Brain pericyte (primary cell): ENCODE results near the gene MASP1.
"Not testable (repeated sequence)": the region's sequence is repeated elsewhere in the genome, so short reads cannot be mapped to it uniquely, and the experiment has no call there.

Experiments
- DNase-seq: peaks from one replicate; pipeline ENCODE4 v3.0.0-alpha.2; 2012; ENCODE audit warnings: low read depth, low spot score

Gene MASP1

GRCh38 chr3:187265461-187265955, 26.0 kb downstream of the MASP1 start:
- no peak for DNase-seq

DNA sequence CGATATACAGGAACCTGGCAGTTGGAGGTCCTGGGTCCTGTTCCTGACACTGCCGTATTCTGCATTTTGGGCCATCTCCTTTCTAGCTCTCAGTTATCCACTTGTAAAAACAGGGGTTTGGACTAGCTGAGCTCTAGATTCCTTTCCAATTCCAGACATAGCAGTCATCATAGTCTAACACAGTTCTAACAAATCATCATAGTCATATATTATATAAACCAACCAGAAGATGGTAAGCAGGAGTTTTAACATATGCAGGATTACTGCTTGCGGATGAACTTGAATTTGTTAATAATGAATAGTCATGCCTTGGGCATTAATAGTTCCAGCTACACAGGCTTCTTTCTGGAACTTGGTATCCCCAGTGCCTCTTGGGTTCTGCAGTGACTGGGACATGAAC, 26.6 kb downstream of the MASP1 start:
- DNase-seq = no peak

GRCh38 chr3:187264021-187264420, 27.5 kb downstream of the MASP1 start:
- no peak for DNase-seq

GRCh38 chr3:187263270-187263669, 28.3 kb downstream of the MASP1 start:
- no peak for DNase-seq

DNA sequence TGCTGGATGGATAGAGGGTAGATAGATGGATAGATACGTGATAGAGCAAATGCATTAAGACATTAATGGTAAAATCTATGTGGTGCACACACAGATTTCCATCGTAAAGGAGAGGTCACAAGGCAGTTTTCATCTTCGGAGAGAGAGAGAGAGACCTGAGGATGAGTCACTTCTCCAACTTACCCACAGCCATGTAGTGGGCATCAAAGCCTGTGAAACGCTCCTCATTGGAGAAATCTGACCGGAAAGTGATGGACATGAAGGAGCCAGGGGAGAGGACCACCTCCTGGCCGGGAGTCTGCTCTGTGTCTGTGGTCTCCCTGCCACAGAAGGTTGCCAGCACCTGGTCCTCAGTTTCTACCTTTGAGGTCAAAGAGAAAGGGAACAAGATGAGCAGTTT, 29.2 kb downstream of the MASP1 start:
- no peak for DNase-seq

DNA sequence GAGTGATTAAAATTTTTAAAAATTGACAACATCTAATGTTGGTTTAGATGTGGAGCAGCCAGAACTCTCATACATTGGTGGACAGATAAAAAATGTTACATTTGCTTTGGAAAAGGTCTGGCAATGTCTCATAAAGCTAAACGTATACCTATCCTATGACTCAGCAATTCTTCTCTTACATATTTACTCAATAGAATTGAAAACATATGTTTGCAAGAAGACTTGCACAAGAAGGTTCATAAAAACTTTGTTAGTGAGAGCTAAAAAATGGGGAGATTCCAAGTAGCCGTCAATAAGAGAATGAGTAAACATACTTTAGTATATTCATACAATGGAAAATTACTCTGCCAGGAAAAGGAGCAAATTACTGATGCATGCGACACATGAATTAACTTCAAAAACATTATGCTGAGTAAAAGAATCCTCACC, 30.0 kb downstream of the MASP1 start:
- no peak for DNase-seq

DNA sequence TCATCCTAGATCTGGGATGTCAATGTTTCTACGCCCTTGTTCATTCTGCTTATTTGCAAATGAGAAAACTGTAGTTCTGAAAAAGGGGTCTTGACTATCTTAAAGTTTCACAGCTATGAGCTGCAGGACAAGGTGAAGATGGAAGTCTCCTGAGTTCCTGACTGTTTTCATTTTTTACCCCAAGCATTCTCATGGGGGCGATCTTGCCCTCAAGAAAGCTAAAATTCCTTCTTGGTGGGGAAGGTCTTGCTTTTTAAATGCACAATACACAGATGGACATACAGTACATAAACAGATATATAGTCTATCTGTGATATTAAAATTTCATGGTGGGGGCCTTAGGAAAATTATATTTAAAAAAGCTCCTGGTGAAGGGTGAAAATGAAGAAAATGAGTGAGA, 32.4 kb downstream of the MASP1 start:
- no peak for DNase-seq

DNA sequence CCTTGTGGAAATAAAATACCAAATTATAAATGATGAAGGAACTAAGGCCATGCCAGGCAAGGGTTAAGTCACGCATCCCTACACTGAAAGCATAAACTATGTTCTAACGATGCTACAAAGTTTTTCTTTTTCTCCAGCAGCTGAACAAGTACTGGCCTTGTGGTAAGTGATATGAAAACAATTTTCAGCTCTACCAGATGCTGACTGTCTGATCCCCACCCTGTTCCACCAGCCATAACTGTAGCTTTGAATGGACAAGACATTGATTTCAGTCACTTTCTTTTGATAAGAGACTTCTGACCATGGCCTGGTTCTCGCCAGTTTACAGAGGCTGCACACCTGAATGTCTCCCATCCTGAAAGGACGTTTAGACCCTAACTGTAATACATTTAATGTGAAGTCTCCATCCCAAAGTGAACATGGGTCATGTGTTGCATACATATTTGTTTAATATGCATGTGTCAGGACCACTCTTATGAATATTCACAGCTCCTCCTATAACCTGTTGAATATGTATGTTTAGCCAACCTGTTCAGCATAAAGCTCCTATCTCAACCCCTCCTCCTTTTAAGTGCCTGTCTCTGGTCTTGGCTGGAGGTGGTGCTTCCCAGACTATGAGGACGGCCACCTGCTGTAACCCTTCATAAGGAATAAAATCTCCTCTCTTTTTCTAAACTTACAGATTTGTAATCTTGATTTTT, 33.4 kb downstream of the MASP1 start:
- DNase-seq = no peak

DNA sequence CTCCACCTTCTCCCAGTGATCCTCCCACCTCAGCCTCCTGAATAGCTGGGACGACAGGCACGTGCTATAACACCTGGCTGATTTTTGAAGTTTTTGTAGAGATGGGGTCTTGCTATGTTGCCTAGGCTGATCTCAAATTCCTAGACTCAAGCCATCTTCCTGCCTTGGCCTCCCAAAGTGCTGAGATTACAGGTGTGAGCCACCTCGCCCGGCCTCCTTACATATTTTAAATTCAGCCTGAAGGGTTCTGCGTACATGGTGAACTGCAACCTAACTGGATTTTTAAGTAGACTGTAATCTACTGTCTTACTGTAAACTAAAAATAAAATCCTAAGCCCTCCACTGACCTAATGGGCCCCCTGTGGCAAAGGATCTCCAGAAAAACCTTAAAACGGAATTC, 34.1 kb downstream of the MASP1 start:
- no peak for DNase-seq

GRCh38 chr3:187256051-187256616, 35.4 kb downstream of the MASP1 start:
- no peak for DNase-seq

GRCh38 chr3:187255314-187255713, 36.2 kb downstream of the MASP1 start:
- DNase-seq = no peak

DNA sequence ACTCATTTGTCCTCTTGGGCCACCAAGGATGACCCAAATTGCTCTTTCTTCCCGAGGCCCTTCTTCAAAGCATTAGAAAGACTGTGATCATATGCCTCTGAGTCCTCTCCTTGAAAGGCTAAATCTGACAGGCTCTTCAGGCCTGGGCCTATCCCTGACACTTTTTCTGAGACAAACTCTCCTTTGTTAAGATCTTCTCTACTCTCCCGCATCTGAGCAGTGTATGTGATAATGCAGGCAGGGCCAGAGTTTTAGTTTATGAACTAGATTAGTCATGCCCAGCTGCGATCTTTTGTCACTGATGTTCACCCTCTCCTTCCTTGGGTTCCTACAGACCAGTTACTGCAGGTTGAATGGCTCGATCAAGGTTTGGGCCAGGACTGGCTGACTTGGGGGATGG, 39.2 kb downstream of the MASP1 start:
- DNase-seq = no peak

- DNase-seq = no peak
Observed at GRCh38 chr3:187251599-187251998, 39.9 kb downstream of the MASP1 start.

- no peak for DNase-seq
Observed at GRCh38 chr3:187247398-187247797, 44.1 kb downstream of the MASP1 start.

DNA sequence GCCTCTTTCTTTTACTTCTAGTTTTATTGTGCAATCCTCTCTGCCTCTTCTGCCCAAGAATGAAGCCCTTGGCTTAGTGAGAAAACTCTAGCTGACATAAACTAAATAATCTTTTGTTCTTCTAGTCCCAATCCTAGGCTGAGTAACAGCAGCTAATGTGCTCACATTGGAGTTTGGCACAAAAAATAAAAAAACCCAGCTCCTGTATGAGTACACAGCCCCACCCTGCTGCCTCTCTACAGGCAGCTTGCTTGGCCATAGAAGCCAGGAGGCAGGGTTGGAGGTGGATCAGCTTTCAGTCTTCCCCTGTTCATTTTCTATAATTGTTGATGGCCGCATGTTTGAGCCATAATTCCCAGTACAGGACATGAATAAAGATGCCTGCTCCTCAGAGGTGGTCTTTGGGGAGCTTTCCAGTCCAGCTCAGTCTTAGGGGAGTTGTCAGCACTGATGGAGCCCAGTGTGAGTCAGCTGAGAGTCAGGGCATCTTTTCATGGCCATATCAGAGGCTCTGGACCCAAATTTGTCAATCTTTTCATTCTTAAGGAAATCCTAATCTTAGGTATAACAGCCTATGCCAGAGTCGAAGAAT, 47.5 kb downstream of the MASP1 start:
- DNase-seq = no peak

- DNase-seq = no peak
Observed at GRCh38 chr3:187242900-187243299, 48.6 kb downstream of the MASP1 start.

DNA sequence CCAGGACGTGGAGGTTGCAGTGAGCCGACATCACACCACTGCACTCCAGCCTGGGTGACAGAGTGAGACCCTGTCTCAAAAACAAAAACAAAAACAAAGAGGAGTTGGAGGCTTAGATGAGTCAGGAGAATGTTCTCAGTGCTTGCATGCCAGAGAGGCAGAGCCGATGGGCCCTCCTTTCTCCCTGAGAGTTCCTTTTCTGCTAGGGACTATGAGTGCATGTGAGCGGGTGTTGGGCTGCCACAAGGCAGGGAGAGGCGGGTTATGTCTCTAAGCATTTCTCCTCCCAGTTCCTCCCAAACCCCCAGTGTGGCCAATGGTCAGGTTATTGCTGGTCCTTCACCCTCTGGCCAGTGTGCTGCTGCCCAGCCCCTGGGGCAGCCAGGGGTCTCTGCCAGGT, 49.1 kb downstream of the MASP1 start:
- no peak for DNase-seq

GRCh38 chr3:187238835-187239234, 52.7 kb downstream of the MASP1 start:
- not testable (repeated sequence) for DNase-seq

DNA sequence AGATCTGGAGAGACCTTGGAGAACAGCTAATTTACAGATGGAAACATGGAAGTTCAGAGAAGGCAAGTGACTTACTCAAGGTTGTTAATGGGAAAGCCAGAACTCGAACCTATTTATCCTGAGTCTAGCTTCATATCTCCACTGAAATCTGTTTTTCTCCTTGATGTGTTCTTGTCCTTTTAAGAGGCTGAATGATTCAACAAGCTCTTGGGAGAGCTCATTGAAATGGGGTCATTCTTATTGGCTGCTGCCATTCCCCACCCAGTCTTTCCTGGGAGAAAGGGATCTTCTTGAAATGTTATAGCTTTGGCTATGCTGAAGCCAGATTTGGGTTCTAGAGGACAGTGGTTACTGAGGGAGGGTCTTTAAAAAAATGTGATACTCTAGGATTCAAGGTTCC, 53.3 kb downstream of the MASP1 start:
- no peak for DNase-seq

DNA sequence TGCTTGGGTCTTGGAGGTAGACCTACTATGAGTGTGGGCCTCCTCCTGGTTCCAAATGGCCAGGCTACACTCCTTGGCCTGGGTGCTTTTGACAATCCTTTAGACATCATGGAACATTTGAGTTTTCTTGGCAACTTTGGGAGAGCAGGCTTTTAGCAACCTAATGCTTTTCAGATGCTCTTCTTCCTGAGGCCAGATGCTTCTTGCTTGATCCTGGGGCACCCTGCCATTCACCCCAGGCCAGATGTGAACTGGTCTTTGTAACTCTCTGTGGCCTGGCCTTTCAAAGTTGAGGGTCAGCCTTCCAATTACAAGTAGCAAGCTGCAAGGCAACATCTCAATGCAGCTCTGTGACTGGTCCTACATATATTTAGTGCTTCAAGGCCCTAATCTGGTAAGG, 53.8 kb downstream of the MASP1 start:
- no peak for DNase-seq

DNA sequence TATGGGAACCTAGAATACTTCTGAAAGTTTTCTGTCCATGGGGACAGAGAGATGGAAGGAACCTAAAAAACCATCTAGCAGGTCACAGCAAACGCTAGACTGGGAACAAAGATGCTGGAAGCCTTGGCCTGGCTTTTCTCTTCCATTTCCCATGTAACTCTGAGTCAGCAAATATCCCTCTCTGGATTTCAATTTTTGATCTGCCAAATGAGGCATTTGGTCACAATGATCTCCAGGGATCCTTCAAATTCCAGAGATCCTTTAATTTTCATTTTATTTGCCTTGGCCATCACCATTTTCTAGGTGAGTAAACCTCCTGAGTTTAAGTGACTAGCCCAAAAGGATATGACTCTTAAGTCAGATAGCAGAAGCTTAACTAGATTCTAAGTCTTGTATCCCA, 54.6 kb downstream of the MASP1 start:
- no peak for DNase-seq

GRCh38 chr3:187230011-187230410, 61.5 kb downstream of the MASP1 start:
- DNase-seq = no peak

DNA sequence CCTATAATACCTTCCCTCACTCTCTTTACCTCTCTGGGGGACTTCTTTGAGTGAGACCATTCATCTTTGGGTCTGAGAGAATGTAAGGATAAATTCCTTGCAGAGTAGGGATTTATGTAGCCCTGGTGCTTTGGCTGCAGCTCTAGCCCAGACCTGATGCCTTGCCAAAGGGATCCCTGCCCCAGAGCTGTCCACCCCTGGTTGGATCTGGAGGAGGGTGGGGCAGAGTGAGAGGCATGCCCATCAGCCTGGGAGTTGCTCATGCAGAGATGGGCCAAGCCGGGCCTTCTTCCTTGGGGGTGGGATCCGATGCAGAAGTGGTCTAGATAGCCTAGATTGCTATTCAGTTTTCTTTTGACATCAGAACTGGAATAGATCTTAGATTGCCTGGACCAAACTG, 62.8 kb downstream of the MASP1 start:
- no peak for DNase-seq
